ENCODE data around the gene CACNA1A. TPM values are rescaled to one million over a fixed set of nuclear protein-coding genes. Genes with fewer than 3 reads are reported as not detected.

The CACNA1A gene
- total RNA-seq, 1 donor from 2014 or later = under 0.01 TPM

GRCh38 chr19:13396250-13397080 is 109.8 kb downstream of the CACNA1A start:
- no peaks in the 10 kb centered on the region for H3K36me3 ChIP-seq (ENCODE audit: control insufficient read depth, insufficient read depth, low read length)
- no peaks in the 10 kb centered on the region for H3K27me3 ChIP-seq (ENCODE audit: control insufficient read depth, insufficient read depth, low read length)
- no peak overlapping the region for H3K4me3 ChIP-seq (ENCODE audit: low read depth, low read length)
- FAIRE-seq (no peak), DNase-seq (ENCODE audit: low read depth) (peak; percentile 25)
- TF ChIP-seq CTCF (IDR thresholded peaks at IDR 0.05; ENCODE audit: insufficient read depth, low read length, severe bottlenecking) = no peak

- DNase-seq (ENCODE audit: low read depth) (no peak), FAIRE-seq (no peak)
- no peaks in the 10 kb centered on the region for H3K27me3 ChIP-seq (ENCODE audit: control insufficient read depth, insufficient read depth, low read length)
- H3K4me3 ChIP-seq (ENCODE audit: low read depth, low read length) = no peak overlapping the region
- H3K36me3 ChIP-seq (ENCODE audit: control insufficient read depth, insufficient read depth, low read length) = no peaks in the 10 kb centered on the region
- TF ChIP-seq CTCF (IDR thresholded peaks at IDR 0.05; ENCODE audit: insufficient read depth, low read length, severe bottlenecking) = no peak
Measured at GRCh38 chr19:13382633-13382938, 123.7 kb downstream of the CACNA1A start.

- no peaks in the 10 kb centered on the region for H3K36me3 ChIP-seq (ENCODE audit: control insufficient read depth, insufficient read depth, low read length)
- H3K27me3 ChIP-seq (ENCODE audit: control insufficient read depth, insufficient read depth, low read length) = no peaks in the 10 kb centered on the region
- FAIRE-seq (peak; percentile 52), DNase-seq (ENCODE audit: low read depth) (no peak)
- H3K4me3 ChIP-seq (ENCODE audit: low read depth, low read length) = no peak overlapping the region
- TF ChIP-seq CTCF (IDR thresholded peaks at IDR 0.05; ENCODE audit: insufficient read depth, low read length, severe bottlenecking) = no peak
Measured at GRCh38 chr19:13381827-13382632, 124.2 kb downstream of the CACNA1A start.

- no peaks in the 10 kb centered on the region for H3K27me3 ChIP-seq (ENCODE audit: control insufficient read depth, insufficient read depth, low read length)
- DNase-seq (ENCODE audit: low read depth) (no peak), FAIRE-seq (no peak)
- TF ChIP-seq CTCF (IDR thresholded peaks at IDR 0.05; ENCODE audit: insufficient read depth, low read length, severe bottlenecking) = no peak
- H3K4me3 ChIP-seq (ENCODE audit: low read depth, low read length) = no peak overlapping the region
- no peaks in the 10 kb centered on the region for H3K36me3 ChIP-seq (ENCODE audit: control insufficient read depth, insufficient read depth, low read length)
Measured at GRCh38 chr19:13376537-13376936, 129.7 kb downstream of the CACNA1A start.

- no peak for DNase-seq (ENCODE audit: low read depth)
Measured at GRCh38 chr19:13373599-13373998, 132.7 kb downstream of the CACNA1A start.

More at GRCh38 chr19:13373599-13373998, 132.7 kb downstream of the CACNA1A start:
- Histone ChIP-seq H3K36me3 (ENCODE audit: control insufficient read depth, insufficient read depth, low read length) (no peaks in the 10 kb centered on the region), H3K4me3 (ENCODE audit: low read depth, low read length) (no peak overlapping the region), H3K27me3 (ENCODE audit: control insufficient read depth, insufficient read depth, low read length) (no peaks in the 10 kb centered on the region)
- TF ChIP-seq CTCF (IDR thresholded peaks at IDR 0.05; ENCODE audit: insufficient read depth, low read length, severe bottlenecking) = no peak
- FAIRE-seq = peak; percentile 55

Data from bronchial epithelial cell (primary cell).